ENCODE results near the gene DNASE1.

The DNASE1 gene

DNA sequence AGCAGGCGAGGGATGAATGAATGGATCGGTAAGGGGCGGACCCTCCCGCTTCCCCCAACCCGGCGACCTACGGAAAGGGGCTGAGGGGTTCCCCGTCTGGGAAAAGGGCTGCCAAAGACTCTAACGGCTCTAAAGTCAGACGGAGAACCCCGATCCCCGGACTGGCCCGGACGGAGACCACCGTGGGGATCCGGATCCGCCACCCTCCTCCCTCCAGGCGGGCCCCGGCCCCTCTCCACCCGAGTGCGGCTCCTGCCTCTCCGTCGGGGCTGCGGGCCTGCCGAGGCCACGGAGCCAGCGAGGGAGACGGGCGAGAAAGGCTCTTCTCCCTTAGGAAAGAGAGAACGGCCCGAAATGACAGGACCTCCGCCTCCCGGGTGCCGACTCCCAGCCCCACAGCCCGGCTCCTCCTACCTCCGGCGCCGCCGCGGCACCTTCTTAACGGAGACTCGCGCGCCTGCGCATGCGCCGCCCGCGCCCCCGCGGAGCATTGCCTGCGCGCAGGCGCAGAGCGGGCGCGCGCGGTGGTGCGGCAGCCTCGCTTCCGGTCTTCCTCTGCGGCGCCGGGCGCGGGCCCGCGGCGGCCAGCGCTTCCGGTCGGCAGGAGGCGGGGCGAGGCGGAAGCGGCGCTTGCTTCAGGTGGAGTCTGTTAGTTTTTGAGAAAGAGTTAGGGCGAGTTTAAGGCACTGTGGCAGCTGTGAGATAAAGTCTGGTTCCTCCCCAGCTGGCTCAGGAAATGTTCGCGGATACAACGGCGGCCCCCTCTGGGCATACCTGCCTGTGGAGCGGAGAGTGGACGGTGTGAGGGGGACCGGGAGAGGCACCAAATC is 43.1 kb upstream of the DNASE1 start, which contains the start of gene SLX4:
Gene SLX4, minus strand, starts transcription at position 461 of the 830 bp plus-strand sequence. CDS start 2,642 bp downstream, outside the sequence.
- Histone ChIP-seq H2AFZ (ENCODE audit: low read depth, low read length) (peak within 1 kb of the TSS; percentile 94), H3K27ac (ENCODE audit: low read length) (peak within 1 kb of the TSS; percentile 70), H4K20me1 (ENCODE audit: insufficient read depth, low read length) (no peaks in the 10 kb centered on the region), H3K36me3 (replicated peaks; ENCODE audit: low read depth, low read length) (peaks cover 10% of the 10 kb centered on the region), H3K4me2 (ENCODE audit: low read length) (peak within 1 kb of the TSS; percentile 91), H3K9ac (ENCODE audit: low read length) (peak within 1 kb of the TSS; percentile 99), H3K27me3 (ENCODE audit: low read depth, low read length) (no peaks in the 10 kb centered on the region), H3K4me1 (ENCODE audit: low read length) (peaks cover 12% of the 10 kb centered on the region), H3K79me2 (ENCODE audit: low read length) (peaks cover 38% of the 10 kb centered on the region), H3K9me3 (ENCODE audit: insufficient read depth, low read length) (no peaks in the 10 kb centered on the region), H3K4me3 (ENCODE audit: low read length) (peak within 1 kb of the TSS; percentile 99)
- TF ChIP-seq CTCF (IDR thresholded peaks at IDR 0.05; ENCODE audit: low read depth, low read length) = no peak
- no peak for TF ChIP-seq EZH2phosphoT487 (IDR thresholded peaks at IDR 0.05; ENCODE audit: low read depth)

DNA sequence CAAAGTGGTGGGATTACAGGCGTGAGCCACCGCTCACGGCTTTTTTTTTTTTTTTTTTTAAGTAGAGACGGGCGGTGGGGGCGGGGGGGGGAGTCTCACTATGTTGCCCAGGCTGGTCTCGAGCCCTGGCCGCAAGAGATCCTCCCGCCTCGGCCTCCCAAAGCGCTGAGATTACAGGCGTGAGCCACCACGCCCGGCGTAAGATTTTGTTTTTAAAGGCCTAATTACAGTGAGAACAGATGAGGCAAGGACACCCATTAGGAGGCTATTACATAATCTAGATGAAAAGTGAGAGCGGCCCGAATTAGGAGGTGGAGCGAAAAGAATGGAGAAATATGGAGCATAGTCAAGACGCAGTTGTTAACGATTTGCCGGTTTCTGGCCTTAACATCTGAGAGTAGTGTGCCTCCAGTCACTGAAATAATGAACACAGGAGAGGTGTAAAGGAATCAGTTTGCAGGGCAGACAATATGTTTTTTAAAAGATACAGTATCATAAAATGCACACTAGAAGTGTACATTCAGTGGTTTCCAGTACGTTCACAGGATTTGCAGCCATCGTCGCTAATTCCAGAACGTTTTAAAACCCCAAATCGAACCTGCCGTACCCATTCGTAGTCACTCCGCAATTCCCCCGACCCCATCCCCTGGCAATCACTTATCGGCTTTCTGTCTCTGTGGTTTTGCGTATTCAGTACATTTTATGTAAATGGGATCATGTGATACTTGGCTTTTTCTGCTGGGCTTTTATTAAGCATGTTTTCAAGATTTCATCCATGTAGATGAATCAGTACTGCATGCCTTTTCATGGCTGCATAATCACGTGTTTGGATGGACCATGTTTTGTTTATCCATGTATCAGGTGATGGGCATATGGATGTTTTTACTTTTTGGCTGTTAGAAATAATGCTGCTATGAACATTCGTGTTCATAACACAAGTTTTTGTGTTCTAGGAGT is 41.7 kb upstream of the DNASE1 start:
- H3K9me3 ChIP-seq (ENCODE audit: insufficient read depth, low read length) = no peaks in the 10 kb centered on the region
- no peak overlapping the region for H2AFZ ChIP-seq (ENCODE audit: low read depth, low read length)
- peaks cover 40% of the 10 kb centered on the region for H3K79me2 ChIP-seq (ENCODE audit: low read length)
- H4K20me1 ChIP-seq (ENCODE audit: insufficient read depth, low read length) = no peaks in the 10 kb centered on the region
- TF ChIP-seq CTCF (IDR thresholded peaks at IDR 0.05; ENCODE audit: low read depth, low read length) = no peak
- no peak for TF ChIP-seq EZH2phosphoT487 (IDR thresholded peaks at IDR 0.05; ENCODE audit: low read depth)
- no peaks in the 10 kb centered on the region for H3K27me3 ChIP-seq (ENCODE audit: low read depth, low read length)
- peaks cover 10% of the 10 kb centered on the region for H3K36me3 ChIP-seq (replicated peaks; ENCODE audit: low read depth, low read length)
- no peak overlapping the region for H3K27ac ChIP-seq (ENCODE audit: low read length)
- peak overlapping the region; percentile 81 for H3K4me2 ChIP-seq (ENCODE audit: low read length)
- peaks cover 12% of the 10 kb centered on the region for H3K4me1 ChIP-seq (ENCODE audit: low read length)
- peak overlapping the region; percentile 99 for H3K9ac ChIP-seq (ENCODE audit: low read length)
- peak overlapping the region; percentile 99 for H3K4me3 ChIP-seq (ENCODE audit: low read length)

- H3K36me3 ChIP-seq (replicated peaks; ENCODE audit: low read depth, low read length) = peaks cover 10% of the 10 kb centered on the region
- H2AFZ ChIP-seq (ENCODE audit: low read depth, low read length) = no peak overlapping the region
- H3K9me3 ChIP-seq (ENCODE audit: insufficient read depth, low read length) = no peaks in the 10 kb centered on the region
- no peak overlapping the region for H3K9ac ChIP-seq (ENCODE audit: low read length)
- no peak overlapping the region for H3K4me2 ChIP-seq (ENCODE audit: low read length)
- H3K4me3 ChIP-seq (ENCODE audit: low read length) = no peak overlapping the region
- no peaks in the 10 kb centered on the region for H3K4me1 ChIP-seq (ENCODE audit: low read length)
- no peak overlapping the region for H3K27ac ChIP-seq (ENCODE audit: low read length)
- H4K20me1 ChIP-seq (ENCODE audit: insufficient read depth, low read length) = no peaks in the 10 kb centered on the region
- peaks cover 19% of the 10 kb centered on the region for H3K79me2 ChIP-seq (ENCODE audit: low read length)
- no peaks in the 10 kb centered on the region for H3K27me3 ChIP-seq (ENCODE audit: low read depth, low read length)
- TF ChIP-seq EZH2phosphoT487 (IDR thresholded peaks at IDR 0.05; ENCODE audit: low read depth) = no peak
These were observed 35.7 kb upstream of the DNASE1 start for GRCh38 chr16:3618769-3619141.

GRCh38 chr16:3623642-3624041 is 30.8 kb upstream of the DNASE1 start:
- H3K9ac ChIP-seq (ENCODE audit: low read length) = no peak overlapping the region
- no peak overlapping the region for H3K4me3 ChIP-seq (ENCODE audit: low read length)
- H3K9me3 ChIP-seq (ENCODE audit: insufficient read depth, low read length) = no peaks in the 10 kb centered on the region
- no peaks in the 10 kb centered on the region for H3K79me2 ChIP-seq (ENCODE audit: low read length)
- H3K27me3 ChIP-seq (ENCODE audit: low read depth, low read length) = no peaks in the 10 kb centered on the region
- H3K4me1 ChIP-seq (ENCODE audit: low read length) = peaks cover 8% of the 10 kb centered on the region
- TF ChIP-seq EZH2phosphoT487 (IDR thresholded peaks at IDR 0.05; ENCODE audit: low read depth) = no peak
- TF ChIP-seq CTCF (IDR thresholded peaks at IDR 0.05; ENCODE audit: low read depth, low read length) = no peak
- no peaks in the 10 kb centered on the region for H4K20me1 ChIP-seq (ENCODE audit: insufficient read depth, low read length)
- H3K36me3 ChIP-seq (replicated peaks; ENCODE audit: low read depth, low read length) = no peaks in the 10 kb centered on the region
- H3K27ac ChIP-seq (ENCODE audit: low read length) = no peak overlapping the region
- H2AFZ ChIP-seq (ENCODE audit: low read depth, low read length) = no peak overlapping the region
- no peak overlapping the region for H3K4me2 ChIP-seq (ENCODE audit: low read length)
